C4-2B (cell line): ENCODE measurements around the gene INO80D.
"Not testable (repeated sequence)": the region's sequence is repeated elsewhere in the genome, so short reads cannot be mapped to it uniquely, and the experiment has no call there.

ENCODE experiments used
- H3K27ac ChIP-seq: fragments of 450-650 bp; 2 replicates; pipeline ENCODE4 v1.5.1; 2017
- CTCF ChIP-seq: fragments of 450-650 bp; conservative IDR thresholded peaks from 2 replicates; pipeline ENCODE4 v1.5.1; 2017; ENCODE audit warnings: mild to moderate bottlenecking
- ZFX ChIP-seq: fragments of 450-650 bp; IDR thresholded peaks from 2 replicates; pipeline ENCODE4 v1.6.1; 2017

Gene INO80D

GRCh38 chr2:206082298-206082843 lies 3.6 kb downstream of the INO80D start:
- no peak for TF ChIP-seq CTCF
- TF ChIP-seq ZFX: no peak
- no peak overlapping the region for H3K27ac ChIP-seq

GRCh38 chr2:206080927-206081326 lies 5.0 kb downstream of the INO80D start:
- no peak for TF ChIP-seq CTCF
- no peak for TF ChIP-seq ZFX
- H3K27ac ChIP-seq: no peak overlapping the region

GRCh38 chr2:206079699-206080465 lies 6.1 kb downstream of the INO80D start:
- H3K27ac ChIP-seq: no peak overlapping the region
- TF ChIP-seq ZFX (no peak), CTCF (no peak)

- not testable (repeated sequence) for H3K27ac ChIP-seq
Measured at GRCh38 chr2:206077879-206078278, 8.1 kb downstream of the INO80D start.

- no peak overlapping the region for H3K27ac ChIP-seq
- no peak for TF ChIP-seq ZFX
Measured at GRCh38 chr2:206075113-206075512, 10.9 kb downstream of the INO80D start.

- H3K27ac ChIP-seq: no peak overlapping the region
- TF ChIP-seq CTCF: no peak
- no peak for TF ChIP-seq ZFX
Measured at GRCh38 chr2:206071807-206072206, 14.2 kb downstream of the INO80D start.

GRCh38 chr2:206069417-206069816 lies 16.6 kb downstream of the INO80D start:
- no peak overlapping the region for H3K27ac ChIP-seq
- TF ChIP-seq ZFX (no peak), CTCF (no peak)

GRCh38 chr2:206068207-206068606 lies 17.8 kb downstream of the INO80D start:
- TF ChIP-seq CTCF (no peak), ZFX (no peak)
- H3K27ac ChIP-seq: no peak overlapping the region
